ENCODE data around the gene PSMD7.
A peak's percentile ranks its signal among the peaks of the same experiment; 100 is the strongest.
"Not testable (repeated sequence)": the region's sequence is repeated elsewhere in the genome, so short reads cannot be mapped to it uniquely, and the experiment has no call there.

Gene PSMD7

DNA sequence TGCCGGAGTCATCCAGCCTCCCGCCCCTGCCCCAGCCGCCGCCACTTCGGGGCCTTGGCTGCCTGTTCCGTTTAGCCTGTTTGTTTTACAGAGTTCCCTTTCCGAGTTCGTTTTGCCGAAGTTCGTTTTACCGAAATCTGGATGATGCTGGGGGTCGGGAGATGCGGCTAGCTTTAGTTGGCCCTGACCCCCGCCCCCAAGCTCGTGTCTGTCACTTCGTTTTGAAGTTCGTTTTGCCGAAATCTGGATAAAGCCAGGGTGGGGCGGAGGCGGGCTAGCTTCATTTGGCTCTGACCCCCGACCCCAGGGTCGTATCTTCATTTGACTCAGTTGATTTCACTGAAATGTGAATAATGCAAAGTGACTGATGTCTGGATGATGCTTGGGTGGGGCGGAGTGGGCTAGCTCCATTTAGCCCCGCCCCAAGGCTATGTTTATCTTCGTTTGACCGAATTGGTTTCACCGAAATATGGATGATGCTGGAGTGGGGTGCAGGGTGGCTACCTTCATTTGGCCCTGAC lies 591 bp downstream of the PSMD7 start:
- peak in 1 of 2 experiments; percentile 1 for DNase-seq

DNA sequence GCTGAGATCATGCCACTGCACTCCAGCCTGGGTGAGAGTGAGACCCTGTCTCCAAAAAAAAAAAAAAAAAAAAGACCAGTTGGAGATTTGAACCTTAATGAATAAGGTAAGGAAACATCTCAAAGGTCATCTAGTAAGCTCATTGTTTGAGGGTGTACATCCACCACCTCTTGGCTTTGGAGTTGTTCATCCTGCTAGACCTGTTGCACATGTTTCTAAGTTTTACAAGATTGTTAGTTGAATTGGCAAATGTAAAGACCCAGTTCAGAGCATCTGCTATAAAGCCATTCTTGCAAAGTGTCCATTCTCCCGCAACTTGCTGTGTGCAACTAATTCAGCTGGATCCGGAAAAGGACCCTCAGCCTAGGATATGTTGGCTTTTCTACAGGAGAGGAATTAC lies 1.5 kb downstream of the PSMD7 start:
- no peak for DNase-seq

DNA sequence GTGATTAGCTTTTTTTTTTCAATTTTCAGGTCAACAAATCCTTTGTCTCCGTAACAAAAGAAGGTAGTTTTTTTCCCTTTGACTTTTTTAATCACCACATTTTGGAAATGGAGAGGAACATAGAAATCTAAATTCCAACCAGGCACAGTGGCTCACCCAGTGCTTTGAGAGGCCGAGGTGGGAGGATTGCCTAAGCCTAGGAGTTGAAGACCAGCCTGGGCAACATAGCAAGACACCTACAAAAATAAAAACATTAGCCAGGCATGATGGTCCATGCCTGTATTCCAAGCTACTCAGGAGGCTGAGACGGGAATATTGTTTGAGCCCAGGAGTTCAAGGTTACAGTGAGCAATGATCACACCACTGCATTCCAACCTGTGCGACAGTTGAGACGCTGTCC lies 5.7 kb downstream of the PSMD7 start:
- no peak for DNase-seq

DNA sequence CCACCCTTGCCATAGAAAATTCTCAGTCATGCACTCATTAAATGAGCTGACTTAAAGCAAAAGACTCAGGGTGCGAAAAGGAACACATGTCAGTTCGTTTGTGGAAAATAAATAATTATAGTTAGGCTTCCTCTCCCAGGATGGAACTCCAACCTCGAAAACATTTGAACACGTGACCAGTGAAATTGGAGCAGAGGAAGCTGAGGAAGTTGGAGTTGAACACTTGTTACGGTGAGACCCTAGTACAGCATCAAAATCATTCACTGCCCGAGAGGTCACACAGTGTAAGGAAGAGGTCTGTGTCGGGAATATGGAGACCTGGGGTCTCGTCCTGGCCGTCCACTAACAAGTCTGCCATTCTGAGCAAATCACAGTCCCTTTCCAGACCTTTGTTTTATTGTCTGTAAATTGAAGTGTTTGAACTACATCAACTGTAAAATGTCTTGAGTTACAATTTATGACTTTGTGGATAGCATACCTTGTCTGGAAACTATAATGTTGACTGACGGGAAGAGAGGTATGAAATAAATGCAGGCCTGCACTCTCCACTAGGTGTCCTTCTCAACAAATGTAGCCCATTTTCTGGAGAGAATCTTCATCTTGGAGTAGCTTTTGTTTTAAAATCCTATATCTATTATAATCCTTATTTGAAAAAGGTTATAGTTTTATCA lies 7.7 kb downstream of the PSMD7 start:
- DNase-seq: no peak

DNA sequence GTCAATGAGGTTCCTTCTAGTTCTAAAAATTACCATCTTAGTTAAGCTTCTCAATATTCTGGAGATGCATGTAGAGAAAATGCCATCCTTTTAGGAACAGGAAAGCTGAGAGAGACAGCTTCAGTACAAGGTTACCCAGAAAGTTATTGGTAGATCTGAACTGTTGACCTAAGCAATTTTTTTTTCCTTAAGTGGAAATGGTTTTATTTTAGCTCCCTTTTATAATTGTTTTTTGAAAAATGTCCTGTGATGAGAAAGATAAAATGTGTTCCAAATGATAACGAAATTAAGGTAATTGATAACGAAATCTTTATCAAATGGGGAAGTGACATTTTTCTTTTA lies 8.2 kb downstream of the PSMD7 start:
- DNase-seq: no peak

DNA sequence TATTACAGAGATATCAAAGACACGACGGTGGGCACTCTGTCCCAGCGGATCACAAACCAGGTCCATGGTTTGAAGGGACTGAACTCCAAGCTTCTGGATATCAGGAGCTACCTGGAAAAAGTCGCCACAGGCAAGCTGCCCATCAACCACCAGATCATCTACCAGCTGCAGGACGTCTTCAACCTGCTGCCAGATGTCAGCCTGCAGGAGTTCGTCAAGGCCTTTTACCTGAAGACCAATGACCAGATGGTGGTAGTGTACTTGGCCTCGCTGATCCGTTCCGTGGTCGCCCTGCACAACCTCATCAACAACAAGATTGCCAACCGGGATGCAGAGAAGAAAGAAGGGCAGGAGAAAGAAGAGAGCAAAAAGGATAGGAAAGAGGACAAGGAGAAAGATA lies 8.7 kb downstream of the PSMD7 start:
- no peak for DNase-seq

DNA sequence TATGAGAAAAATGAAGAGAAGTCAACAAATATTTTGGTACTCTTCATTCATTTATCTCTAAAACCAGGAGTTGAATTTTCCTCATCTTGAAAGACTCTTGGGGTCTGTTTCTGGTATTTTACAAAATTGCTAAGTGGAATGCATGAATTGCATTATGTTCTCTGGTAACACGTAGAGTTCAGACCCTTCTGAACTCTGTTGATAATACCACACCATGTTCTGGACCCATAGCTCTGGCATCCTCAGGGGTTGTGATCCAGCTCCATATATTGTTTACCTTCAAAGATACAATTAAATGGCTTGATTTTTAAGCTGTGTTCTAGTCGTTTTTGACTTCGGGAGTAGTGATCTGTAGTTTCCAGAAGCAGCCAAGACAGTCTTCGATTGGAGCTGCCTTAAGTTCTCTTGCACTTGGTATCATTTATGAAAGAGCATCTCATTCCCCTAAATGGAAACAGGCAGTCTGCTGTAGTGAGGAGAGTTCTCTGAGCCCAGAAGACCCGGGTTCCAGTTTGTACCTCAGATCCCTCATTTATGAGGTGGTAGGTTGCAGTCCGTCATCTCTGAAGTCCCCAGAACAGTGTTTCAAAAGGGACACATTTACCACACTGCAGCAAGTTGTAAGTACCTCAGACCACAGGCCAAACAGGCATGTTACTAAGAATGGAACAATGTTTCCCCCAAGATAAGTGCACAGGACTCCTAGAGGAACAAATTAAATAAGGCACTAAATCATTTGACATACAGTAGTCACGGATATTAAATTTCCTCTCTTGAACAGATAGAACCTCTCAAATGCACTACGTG lies 9.6 kb downstream of the PSMD7 start:
- DNase-seq: no peak

DNA sequence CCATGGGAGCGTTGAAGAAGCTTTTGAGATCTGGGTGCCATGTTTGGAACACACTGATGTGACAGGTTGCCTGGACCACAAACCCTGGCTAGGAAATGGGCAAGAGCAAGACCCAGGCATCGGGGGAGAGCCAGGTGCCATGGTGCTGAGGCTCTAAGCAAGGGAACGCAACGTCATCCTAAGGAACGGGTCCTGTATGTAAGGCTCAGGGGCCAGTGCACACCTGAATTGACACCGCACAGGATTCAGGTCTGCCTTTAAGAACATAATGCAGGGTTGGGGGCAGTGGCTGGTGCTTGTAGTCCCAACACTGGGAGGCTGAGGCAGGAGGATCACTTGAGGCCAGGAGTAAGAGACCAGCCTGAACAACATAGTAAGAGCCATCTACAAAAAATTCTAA lies 10.8 kb downstream of the PSMD7 start:
- no peak for DNase-seq

DNA sequence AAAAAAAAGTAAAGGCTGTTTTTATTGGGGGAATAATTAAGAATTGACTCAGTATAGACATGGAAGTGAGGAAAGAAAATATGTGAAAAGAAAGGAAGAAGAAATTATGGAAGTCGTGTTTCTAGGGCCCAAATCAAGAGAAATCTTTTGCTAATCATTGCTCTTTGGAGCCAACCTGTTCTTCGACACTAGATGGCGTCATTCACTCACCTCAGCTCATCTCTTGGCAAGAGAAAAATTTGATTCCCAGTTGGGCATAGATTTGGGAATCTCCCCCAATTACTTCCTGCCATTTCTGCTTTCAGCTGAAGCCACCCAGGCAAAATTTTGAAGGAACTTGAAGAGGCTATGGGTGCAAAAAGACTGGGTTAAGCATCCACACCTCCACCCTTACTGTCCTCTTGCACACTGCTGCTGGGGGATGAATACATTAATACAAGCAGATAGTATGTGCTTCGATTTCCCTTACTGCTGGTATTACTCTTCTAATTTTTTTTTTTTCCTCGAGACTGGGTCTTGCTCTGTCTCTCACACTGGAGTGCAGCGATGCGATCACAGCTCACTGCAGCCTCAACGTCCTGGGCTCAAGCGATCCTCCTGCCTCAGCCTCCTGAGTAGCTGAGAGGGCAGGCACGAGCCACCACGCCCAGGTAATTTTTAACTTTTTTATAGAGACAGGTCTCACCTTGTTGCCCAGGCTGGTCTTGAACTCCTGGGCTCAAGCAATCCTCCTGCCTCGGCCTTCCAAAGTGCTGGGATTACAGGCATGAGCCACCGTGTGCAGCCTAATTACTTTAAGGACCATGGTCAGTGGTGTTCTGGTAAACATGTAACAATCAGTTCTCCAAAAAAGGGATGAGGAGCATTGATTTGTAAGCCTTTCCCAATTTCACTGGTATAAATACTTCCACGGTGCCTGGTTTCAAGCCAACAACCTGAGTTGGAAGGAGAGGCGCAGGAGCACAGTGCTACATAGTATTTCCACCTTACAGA lies 13.5 kb downstream of the PSMD7 start:
- DNase-seq: peak; percentile 10 to 18

DNA sequence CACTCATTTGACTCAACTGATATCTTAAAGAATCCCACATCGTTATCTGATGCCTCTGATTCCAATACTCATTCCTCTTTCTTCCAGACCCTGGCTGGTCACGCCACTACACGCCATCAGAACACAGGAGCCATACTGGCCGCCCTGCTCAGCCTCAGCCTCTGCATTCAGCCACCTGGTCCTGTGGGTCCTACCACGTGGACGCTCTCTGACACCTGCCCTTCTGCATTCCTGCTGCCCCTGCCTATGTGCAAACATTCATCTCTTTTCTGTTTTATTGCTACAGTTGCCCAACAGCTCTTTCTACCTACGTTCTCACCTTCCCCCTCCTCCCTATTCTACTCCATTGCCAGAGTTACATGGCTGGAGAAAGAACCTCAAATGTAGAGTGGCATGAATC lies 18.4 kb downstream of the PSMD7 start:
- no peak for DNase-seq

DNA sequence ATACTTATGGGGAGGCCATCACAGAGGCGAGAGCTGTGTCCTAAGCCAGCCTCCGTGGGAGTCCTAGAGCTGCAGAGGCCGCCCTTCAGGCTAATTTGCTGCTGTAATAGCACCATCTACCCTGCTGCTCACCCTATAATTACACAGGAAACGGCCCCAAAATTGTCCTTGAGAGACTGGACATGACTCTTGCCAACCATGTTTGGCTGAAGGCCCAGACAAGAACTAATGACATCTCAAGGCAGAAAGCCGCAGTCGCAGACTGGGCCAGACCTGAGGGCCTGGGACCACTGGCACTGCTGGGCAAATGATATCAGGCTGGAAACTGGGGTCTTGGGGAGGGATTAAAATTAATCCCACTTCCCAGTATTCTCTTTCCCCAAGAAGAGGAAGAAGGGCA lies 24.1 kb downstream of the PSMD7 start:
- DNase-seq: peak; percentile 32 to 64

DNA sequence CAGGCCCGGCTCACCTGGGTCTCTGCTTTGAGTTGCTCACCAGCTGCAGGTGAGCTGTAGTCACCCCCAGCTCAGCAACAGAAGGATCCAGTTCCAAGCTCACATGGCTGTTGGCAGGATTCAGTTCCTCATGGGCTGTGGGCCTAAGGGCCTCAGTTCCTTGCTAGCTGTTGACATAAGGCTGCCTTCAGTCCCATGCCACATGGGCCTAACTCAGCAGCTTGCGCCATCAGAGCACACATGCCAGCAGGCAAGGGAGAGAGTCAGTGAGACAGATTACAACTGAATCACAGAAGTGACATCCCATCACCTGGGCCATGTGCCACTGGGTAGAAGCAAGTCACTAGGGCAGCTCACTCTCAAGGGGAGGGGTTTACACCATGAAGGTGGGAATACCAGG lies 24.7 kb downstream of the PSMD7 start:
- no peak for DNase-seq

DNA sequence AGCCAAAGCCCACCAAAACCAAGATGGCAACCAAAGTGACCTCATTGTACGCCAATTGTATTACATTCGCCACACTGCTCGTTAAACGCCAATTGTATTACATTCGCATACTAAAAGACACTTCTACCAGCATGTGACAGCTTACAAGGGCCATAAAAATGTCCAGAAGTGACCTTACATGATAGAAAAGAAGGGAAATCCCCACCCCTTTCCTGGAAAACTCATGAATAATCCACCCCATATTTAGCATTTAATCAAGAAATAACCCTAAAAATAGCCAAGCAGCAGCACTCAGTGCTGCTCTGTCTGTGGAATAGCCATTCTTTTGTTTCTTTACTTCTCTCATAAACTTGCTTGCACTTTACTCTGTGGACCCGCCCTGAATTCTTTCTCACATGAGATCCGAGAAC lies 25.7 kb downstream of the PSMD7 start:
- DNase-seq: no peak

DNA sequence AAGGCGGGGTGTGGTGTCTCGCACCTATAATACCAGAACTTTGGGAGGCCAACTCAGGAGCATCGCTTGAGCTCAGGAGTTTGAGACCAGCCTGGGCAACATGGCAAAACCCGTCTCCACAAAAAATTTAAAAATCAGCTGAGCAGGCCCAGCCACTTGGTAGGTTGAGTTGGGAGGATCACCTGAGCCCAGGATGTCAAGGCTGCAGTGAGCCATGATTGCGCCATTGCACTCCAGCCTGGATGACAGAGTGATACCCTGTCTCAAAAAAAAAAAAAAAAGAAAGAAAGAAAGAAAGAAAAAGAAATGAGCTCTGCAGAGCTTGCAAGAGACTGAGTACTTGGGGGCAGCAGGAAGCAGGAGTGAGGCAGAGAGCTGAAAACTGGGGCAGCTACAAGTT lies 28.2 kb downstream of the PSMD7 start:
- not testable (repeated sequence) for DNase-seq

DNA sequence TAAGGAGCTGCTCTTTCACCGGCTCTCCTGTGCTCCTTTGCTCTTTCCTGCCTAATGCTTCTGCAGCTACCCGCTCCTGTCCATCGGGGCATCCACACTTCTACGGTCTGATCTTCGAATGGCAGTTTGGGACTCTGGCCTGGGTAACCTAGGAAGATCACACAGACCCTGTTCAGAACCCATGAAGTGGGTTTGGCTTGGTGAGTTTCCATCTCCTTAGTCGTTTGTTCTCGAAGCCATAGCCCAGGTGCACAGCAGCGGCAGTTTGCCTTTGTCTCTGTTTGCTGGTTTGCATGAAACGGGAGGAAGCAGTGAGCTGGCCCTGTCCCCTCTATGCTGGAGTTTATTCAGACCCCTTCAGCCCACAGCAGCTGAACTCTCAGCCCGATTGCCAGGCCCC lies 29.0 kb downstream of the PSMD7 start:
- DNase-seq: no peak

DNA sequence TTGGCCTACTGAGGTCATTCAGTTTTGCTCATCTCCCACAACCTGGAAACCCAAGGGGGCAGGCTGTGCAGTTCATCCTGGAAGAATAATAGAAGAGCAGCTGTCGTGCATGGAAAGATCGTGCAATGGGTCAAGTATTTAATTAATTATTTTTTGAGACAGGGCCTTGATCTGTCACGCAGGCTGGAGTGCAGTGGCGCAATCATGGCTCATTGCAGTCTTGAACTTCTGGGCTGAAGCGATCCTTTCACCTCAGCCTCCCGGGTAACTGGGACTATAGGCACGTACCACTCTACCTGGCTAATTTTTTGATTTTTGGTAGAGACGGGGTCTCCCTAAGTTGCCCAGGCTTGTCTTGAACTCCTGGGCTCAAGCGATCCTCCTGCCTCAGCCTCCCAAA lies 31.7 kb downstream of the PSMD7 start:
- DNase-seq: not testable (repeated sequence)

DNA sequence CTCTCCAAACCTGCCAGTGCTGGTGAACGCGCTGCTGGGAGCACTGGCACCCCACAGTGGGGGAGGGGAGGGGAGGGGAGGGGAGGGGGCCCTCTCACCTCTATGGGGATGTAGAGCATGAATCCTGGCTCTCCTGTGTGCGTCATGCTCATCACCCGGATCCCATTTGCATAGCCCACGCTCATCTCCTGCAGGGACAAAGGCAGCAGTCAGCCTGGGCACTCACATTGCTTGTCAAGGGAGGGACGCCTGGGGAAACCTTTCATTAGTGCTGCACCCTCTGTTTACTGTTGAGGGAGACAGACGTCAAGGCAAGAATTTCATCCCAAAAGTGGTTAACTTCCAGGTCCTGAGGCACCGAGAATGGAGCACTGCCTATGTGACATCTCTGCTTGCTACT lies 35.9 kb downstream of the PSMD7 start:
- DNase-seq: not testable (repeated sequence)

DNA sequence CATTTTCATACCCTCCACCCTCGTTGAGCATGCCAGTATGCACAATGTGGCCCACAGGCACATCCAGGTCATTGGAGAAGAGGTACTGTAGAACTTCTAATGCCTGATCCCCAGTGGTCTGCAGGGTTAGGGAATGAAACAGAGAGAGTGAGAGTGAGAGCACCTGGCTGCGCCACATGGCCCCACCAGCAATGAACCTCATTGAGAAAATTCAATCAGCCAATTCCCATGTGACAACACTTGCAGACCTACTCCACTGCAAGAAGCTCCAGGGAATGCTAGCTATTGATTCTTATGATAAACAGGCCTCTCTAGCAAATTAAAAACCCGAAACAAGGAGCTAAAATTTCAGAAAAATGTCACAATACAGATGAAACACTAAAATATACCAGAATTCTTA lies 40.9 kb downstream of the PSMD7 start:
- DNase-seq: not testable (repeated sequence)

DNA sequence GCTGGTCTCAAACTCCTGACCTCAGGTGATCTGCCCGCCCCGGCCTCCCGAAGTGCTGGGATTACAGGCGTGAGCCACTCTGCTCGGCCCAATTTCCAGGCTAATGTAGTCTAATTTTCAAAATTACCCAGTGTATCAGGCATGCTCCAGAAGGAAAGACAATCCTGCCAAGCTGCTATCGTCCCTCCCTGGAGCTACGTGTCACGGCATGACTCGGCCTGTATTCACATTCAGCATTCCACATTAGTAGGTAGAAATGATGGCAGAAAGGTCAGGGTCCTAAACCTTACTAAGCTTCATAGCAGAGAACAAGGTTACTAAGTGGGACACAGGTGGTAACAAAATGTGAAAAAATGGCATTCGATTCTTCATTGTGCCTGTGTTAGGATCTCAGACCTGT lies 42.6 kb downstream of the PSMD7 start:
- DNase-seq: not testable (repeated sequence)

DNA sequence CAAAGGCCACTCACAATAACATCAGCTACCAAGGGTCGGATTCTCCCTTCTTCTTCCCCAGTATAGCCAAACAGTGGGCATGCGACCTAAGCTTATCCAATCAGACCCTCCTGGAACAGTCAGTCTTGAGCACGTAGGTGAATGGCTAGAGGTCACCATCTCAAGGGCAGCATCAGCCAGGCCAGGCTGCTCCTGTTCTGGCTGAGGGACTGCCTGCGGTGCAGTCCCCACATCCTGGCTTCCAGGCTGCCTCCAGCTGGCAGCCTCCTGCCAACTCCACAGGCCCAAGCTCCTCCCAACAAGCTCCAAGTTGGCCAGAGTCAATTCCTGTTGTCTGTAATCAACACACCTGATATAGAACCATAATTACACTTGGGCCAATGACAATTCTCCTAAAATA lies 56.4 kb downstream of the PSMD7 start:
- not testable (repeated sequence) for DNase-seq
